HG03469 (cell line): ENCODE data around the gene ODAD4.

Experiments
- ATAC-seq: cut with Tn5 transposase; IDR thresholded peaks from one replicate; pipeline ENCODE4 v1.9.1; 2021; ENCODE audit warnings: mild to moderate bottlenecking, moderate library complexity, moderate number of reproducible peaks; ENCODE audit not compliant: unreplicated experiment

Gene ODAD4

GRCh38 chr17:41939693-41940090, 9.3 kb downstream of the ODAD4 start:
- ATAC-seq = no peak

- no peak for ATAC-seq
Measured at GRCh38 chr17:41941168-41941567, 10.8 kb downstream of the ODAD4 start.

DNA sequence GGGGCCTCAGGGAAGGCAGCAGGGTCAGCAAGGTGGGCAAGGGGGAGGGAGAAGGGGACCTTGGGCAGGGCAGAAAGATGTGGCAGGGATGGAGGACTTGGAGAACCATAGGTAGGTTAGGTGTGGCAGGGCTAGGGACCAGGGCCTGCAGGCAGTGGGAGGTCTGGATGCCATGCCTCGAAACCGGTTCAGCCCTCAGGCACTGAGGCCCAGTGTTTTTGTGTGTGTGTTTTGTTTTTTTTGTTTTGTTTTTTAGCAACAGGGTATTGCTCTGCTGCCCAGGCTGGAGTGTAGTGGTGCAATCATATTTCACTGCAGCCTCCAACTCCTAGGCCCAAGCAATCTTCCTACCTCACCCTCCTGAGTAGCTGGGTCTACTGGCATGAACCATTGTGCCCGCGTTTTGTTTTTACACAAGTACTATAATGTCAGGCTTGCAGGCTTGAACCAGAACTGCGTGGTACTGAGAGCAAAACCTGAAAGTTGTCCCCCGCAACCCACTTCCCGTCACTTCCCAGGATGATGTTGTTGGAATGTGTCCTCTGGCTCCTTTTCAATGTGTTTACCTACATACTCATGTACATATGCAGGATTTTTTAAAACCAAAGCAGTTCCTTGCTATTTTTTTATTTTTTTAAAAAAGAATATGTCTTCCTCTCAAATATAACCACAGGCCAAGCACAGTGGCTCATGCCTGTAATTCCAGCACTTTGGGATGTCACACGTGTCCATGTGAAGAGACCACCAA, 12.4 kb downstream of the ODAD4 start:
- no peak for ATAC-seq

DNA sequence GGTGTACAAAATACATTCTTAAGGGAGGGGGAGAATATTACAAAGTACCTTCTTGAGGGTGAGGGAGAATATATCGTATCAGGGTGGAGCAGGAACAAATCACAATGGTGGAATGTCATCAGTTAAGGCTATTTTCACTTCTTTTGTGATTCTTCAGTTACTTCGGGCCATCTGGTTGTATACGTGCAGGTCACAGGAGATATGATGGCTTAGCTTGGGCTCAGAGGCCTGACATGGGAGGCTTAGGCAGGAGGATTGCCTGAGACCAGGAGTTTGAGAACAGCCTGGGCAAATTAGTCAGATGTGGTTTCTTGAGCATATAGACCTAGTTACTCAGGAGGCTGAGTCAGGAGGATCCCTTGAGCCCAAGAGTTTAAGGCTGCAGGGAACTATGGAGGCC, 13.1 kb downstream of the ODAD4 start:
- no peak for ATAC-seq

GRCh38 chr17:41944943-41945342, 14.5 kb downstream of the ODAD4 start:
- ATAC-seq = no peak

DNA sequence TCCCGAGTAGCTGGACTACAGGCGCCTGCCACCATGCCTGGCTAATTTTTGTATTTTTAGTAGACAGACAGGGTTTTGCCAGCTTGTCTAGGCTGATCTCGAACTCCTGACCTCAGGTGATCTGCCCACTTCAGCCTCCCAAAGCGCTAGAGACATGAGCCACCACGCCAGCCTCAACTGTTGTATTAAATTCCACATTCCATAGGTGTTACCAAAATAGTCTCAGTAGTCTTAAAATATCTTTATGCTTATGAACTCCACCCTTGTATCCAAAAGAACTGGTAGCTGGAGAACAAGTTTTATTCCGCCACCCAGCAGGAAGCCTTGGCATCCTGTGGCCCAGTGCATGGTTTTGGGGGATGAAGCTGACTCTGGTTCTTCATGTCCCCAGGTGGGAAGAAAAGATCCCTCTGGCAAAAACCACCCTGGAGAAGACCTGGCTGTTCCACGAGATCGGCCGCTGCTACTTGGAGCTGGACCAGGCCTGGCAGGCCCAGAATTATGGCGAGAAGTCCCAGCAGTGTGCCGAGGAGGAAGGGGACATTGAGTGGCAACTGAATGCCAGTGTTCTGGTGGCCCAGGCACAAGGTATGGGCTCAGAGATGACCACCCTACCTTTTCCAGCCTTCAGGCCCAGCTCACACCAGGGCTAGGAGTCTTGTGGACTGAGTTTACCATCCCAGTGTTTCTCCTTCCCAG, 18.5 kb downstream of the ODAD4 start:
- ATAC-seq = no peak

GRCh38 chr17:41956522-41956921, 26.1 kb downstream of the ODAD4 start:
- no peak for ATAC-seq

GRCh38 chr17:41957031-41957868, 26.8 kb downstream of the ODAD4 start:
- no peak for ATAC-seq

- no peak for ATAC-seq
Measured at GRCh38 chr17:41957869-41958439, 27.5 kb downstream of the ODAD4 start.

DNA sequence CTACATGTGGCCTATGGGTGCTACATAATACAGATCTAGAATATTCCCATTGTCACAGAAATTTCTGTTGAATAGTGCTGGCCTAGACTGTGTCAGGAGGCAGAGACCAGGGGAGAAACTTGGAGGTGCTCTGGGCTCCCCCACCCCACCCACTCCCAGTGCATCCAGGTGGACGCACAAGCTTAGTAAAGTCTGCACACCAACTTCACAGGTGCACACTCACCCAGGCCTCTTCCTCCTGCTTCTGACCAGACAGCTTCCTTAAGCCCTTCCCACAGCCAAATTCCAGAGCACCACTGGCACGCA, 28.6 kb downstream of the ODAD4 start:
- ATAC-seq = no peak

- ATAC-seq = no peak
Measured at GRCh38 chr17:41959336-41960095, 29.1 kb downstream of the ODAD4 start.

GRCh38 chr17:41962111-41962510, 31.7 kb downstream of the ODAD4 start:
- no peak for ATAC-seq

DNA sequence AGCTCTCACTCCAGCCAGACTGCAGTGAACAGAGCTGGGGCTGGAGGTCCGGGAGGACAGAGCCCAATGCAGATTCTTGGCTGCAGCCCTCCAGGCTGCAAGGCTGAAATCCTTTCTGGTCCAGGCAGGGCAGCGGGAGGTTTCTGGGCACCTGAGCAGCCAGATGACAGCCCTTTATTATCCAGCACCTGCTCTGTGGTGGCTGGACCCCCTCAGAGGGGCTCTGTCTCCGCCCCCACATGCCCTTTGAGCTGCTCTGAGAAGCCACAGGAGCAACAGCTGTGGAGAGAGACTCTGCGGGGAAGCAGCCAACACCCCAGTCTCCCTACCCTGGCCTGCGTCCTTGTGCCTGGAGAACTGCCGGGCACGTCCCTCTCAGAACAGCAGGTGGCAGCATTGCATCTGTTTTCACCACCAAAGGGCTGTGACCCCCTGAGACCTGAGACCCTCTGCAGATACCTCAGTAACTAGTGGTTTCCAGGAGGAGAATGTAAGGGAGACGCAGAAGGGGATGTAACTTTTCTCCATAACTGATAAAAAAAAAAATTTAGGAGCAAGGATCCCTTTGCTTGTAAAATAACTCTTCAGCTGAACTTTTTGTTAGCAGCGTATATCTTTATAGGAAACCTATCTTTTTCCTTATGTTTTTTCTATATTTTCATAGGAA, 32.5 kb downstream of the ODAD4 start:
- no peak for ATAC-seq

DNA sequence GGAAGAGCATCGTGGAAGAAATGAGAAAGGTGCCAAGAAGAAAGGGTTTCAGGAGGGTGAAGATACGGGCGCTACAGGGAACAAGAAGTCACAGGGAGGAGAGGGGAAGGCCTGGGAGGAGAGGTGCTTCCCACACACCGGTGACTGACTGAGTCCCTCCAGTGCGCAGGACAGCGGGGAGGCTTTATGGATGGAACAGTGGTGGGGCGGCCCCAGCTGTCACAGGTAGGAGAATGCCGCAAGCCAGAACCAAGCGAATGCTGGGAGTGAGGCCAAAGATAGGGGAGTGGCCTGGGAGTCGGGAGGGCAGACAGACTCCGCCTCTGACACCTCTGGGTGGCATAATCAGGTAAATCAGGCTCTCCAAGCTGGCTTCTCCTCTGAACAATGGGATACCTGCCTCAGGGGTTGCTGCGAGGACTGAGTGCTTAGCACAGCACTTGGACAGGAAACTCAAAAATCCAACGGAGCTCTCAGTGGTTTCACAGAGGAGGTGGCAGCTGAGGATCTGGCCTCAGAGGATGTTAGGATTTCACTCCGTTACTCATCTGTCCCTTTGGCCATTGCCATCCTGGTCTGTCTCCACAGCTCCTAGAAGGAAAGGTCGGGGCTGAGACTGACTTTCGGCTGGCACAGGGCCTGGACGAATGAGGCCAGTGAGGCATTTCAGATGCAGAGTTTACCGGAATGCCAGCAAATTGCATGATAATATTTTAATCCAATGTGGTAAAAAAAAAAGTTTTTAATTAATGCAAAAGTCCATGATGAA, 35.5 kb downstream of the ODAD4 start:
- ATAC-seq = no peak

GRCh38 chr17:41966463-41967140, 36.2 kb downstream of the ODAD4 start, which contains the start of gene CNP:
Gene CNP (plus strand): TSS chr17:41966795. CDS start chr17:41966885, 90 bp downstream.
- no peak for ATAC-seq

- no peak for ATAC-seq
Measured at GRCh38 chr17:41967141-41967920, 36.9 kb downstream of the ODAD4 start.

GRCh38 chr17:41967921-41968578, 37.6 kb downstream of the ODAD4 start:
- no peak for ATAC-seq
